A549 (cell line): ENCODE results near the gene ZFP36L1. TPM values are rescaled to one million over a fixed set of nuclear protein-coding genes. Genes with fewer than 3 reads are reported as not detected.

Source experiments
- ATAC-seq, 2 experiments: fragments of 200-7000 bp in 1 of 2; fragments of >200 bp in 1 of 2; cut with Nextera tagmentation in 1 of 2; cut with Tn5 transposase in 1 of 2; 3 replicates each; pipeline versions ENCODE4 v1.8.0 to v1.9.1; 2018 to 2020; ENCODE audit warnings: mild to moderate bottlenecking in 1 of 2, moderate library complexity in 1 of 2
- CTCF ChIA-PET: fragments of 300-600 bp; sonication (Branson Sonifier 250); formaldehyde crosslinking; extraction: SDS; loops from one replicate; lab custom pipeline; 2021; ENCODE audit warnings: antibody characterized with exemption, inconsistent platforms; lab: Yijun Ruan, JAX
- POLR2A ChIA-PET: fragments of 350-600 bp; formaldehyde crosslinking; extraction: SDS; loops from one replicate; lab custom pipeline; 2021; ENCODE audit warnings: antibody characterized with exemption, inconsistent platforms; lab: Yijun Ruan, JAX
- DNase-seq, 2 experiments: peaks; one replicate each; pipeline versions ENCODE4 v3.0.0 to v3.0.0-alpha.2; 2011 to 2016; ENCODE audit warnings: low read depth in 1 of 2, low spot score in 1 of 2
- FAIRE-seq: peaks from 2 replicates; lab custom pipeline; 2011; peaks lifted over from hg19 to GRCh38; lab: Jason Lieb, UNC
- H3K27ac ChIP-seq, 2 experiments: fragments of >200 bp; sonication (Bioruptor Twin); formaldehyde crosslinking; 3 replicates each; pipeline ENCODE4 v1.5.1; 2016 to 2017
- H3K4me1 ChIP-seq: fragments of >200 bp; sonication (Bioruptor Twin); formaldehyde crosslinking; 3 replicates; pipeline ENCODE4 v1.6.1; 2016
- H3K4me2 ChIP-seq: fragments of >200 bp; sonication (Bioruptor Twin); formaldehyde crosslinking; 3 replicates; pipeline ENCODE4 v1.6.1; 2016
- H3K4me3 ChIP-seq: fragments of >200 bp; sonication (Bioruptor Twin); formaldehyde crosslinking; 3 replicates; pipeline ENCODE4 v1.5.1; 2016
- H3K9me3 ChIP-seq: fragments of >200 bp; sonication (Bioruptor Twin); formaldehyde crosslinking; 3 replicates; pipeline ENCODE4 v1.6.1; 2016
- BHLHE40 ChIP-seq: IDR thresholded peaks from 2 replicates; pipeline ENCODE4 v1.6.1; 2012; ENCODE audit warnings: low read depth, low read length, inconsistent platforms
- CBX2 ChIP-seq: fragments of 200-600 bp; sonication (generic); IDR thresholded peaks from 2 replicates; pipeline ENCODE4 v1.6.1; 2016; ENCODE audit warnings: low read depth, mild to moderate bottlenecking, borderline replicate concordance
- CEBPB ChIP-seq, 2 experiments: fragments of >200 bp in 1 of 2; sonication (Bioruptor Twin) in 1 of 2; formaldehyde crosslinking in 1 of 2; IDR thresholded peaks; 2 replicates each; pipeline ENCODE4 v1.6.1; 2012 to 2016
- FOSL2 ChIP-seq, 2 experiments: fragments of 450-650 bp in 1 of 2; fragments of >200 bp in 1 of 2; sonication (Bioruptor Twin) in 1 of 2; formaldehyde crosslinking; IDR thresholded peaks; 2 replicates each; pipeline versions ENCODE4 v1.5.0 to v1.6.1; 2016 to 2020; ENCODE audit warnings: mild to moderate bottlenecking in 1 of 2, moderate library complexity in 1 of 2
- GATA3 ChIP-seq: IDR thresholded peaks from 2 replicates; pipeline ENCODE4 v1.6.1; 2012; ENCODE audit warnings: borderline replicate concordance
- HEYL ChIP-seq: fragments of 250-450 bp; sonication (Bioruptor Pico); IDR thresholded peaks from 2 replicates; pipeline ENCODE4 v1.8.0; 2021; ENCODE audit warnings: mild to moderate bottlenecking, moderate library complexity
- HOXA7 ChIP-seq: fragments of 250-450 bp; sonication (Bioruptor Pico); IDR thresholded peaks from 2 replicates; pipeline ENCODE4 v1.5.0; 2020; ENCODE audit warnings: mild to moderate bottlenecking, moderate library complexity
- HOXB5 ChIP-seq: fragments of 250-450 bp; sonication (Bioruptor Pico); IDR thresholded peaks from 2 replicates; pipeline ENCODE4 v1.5.0; 2020; ENCODE audit warnings: mild to moderate bottlenecking, moderate library complexity
- JUNB ChIP-seq: fragments of >200 bp; sonication (Bioruptor Twin); formaldehyde crosslinking; IDR thresholded peaks from 2 replicates; pipeline ENCODE4 v1.6.1; 2016
- MAZ ChIP-seq: fragments of 150-350 bp; IDR thresholded peaks from 2 replicates; pipeline ENCODE4 v1.6.1; 2014; ENCODE audit warnings: antibody characterized with exemption, low read depth, low read length, borderline replicate concordance
- NFE2L2 ChIP-seq: fragments of 150-350 bp; conservative IDR thresholded peaks from 2 replicates; pipeline ENCODE4 v1.6.1; 2014; ENCODE audit warnings: low read length
- RAD21 ChIP-seq, 2 experiments: fragments of >200 bp in 1 of 2; sonication (Bioruptor Twin) in 1 of 2; formaldehyde crosslinking in 1 of 2; IDR thresholded peaks in 1 of 2; conservative IDR thresholded peaks in 1 of 2; 2 replicates in 1 of 2; 3 replicates in 1 of 2; pipeline ENCODE4 v1.6.1; 2012 to 2018; ENCODE audit warnings: inconsistent platforms in 1 of 2
- RCOR1 ChIP-seq: fragments of 150-350 bp; IDR thresholded peaks from 2 replicates; pipeline ENCODE4 v1.6.1; 2014; ENCODE audit warnings: antibody characterized with exemption, low read length, low read depth
- ZNF302 ChIP-seq: fragments of 250-450 bp; sonication (Bioruptor Pico); IDR thresholded peaks from 2 replicates; pipeline ENCODE4 v1.9.0; 2021; ENCODE audit warnings: inconsistent platforms, mild to moderate bottlenecking, moderate library complexity
- WGBS: methylation state at CpG from one replicate; pipeline ENCODE4 v1.1.6; 2017; ENCODE audit errors: missing lambda C conversion rate; 5-methylcytosine and 5-hydroxymethylcytosine counted together
- polyA plus RNA-seq, 4 experiments: library from polyadenylated mRNA; depleted of rRNA in 3 of 4; stranded (reverse); fragments of >200 nt; fragmentation: RNase III in 1 of 4; extraction: RNeasy Plus Mini Kit Qiagen cat#74134 plus additional on column Dnase treatment in 1 of 4; gene quantifications; 2 replicates in 3 of 4; 3 replicates in 1 of 4; pipeline ENCODE4 v1.2.3, GENCODE V29; 2011 to 2017
- TF ChIP-seq, protein P1 (sequence below): fragments of 200-600 bp; sonication (generic); IDR thresholded peaks from 2 replicates; pipeline ENCODE4 v1.6.1; 2016; ENCODE audit warnings: antibody characterized with exemption, mild to moderate bottlenecking, moderate library complexity
- TF ChIP-seq, protein P2 (sequence below): IDR thresholded peaks from 2 replicates; pipeline ENCODE4 v1.6.1; 2012; ENCODE audit warnings: low read depth, borderline replicate concordance
- TF ChIP-seq, protein P3 (sequence below): fragments of >200 bp; sonication (Bioruptor Twin); formaldehyde crosslinking; IDR thresholded peaks from 3 replicates; pipeline ENCODE4 v1.5.1; 2016
- TF ChIP-seq, protein P4 (sequence below): fragments of 450-650 bp; IDR thresholded peaks from 2 replicates; pipeline ENCODE4 v1.6.1; 2014; ENCODE audit warnings: antibody characterized with exemption
- TF ChIP-seq, protein P5 (sequence below): IDR thresholded peaks from 2 replicates; pipeline ENCODE4 v1.6.1; 2012

ZFP36L1 gene
- polyA plus RNA-seq, 2 of the 4 experiments (the other 2 are of a cell fraction): 76.4 to 114 TPM

DNA sequence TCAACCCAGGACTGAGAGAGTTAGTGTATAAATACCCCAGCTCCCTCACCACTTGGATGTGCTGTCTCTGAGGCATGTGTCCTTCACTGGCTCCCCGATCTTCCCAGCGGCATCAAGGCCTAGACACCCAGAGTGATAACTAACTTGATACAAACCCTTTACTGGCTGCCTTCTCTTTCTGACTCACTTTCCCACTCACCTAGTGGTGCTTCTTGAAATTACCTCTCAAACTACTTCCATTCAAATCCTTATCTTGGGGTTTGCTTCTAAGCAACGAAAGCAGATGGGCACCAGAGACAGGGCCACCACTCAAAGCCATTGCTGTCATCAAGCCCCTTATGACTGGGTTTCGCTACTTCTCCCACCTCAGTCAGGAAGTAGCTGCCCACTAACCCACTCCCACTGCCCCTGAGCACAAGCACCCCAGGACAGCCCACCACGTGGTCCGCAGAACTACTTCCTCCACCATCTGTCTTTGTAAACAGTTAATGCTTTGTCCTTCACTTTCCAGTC lies 17.2 kb downstream of the ZFP36L1 start:
- no peak for DNase-seq
- Histone ChIP-seq H3K4me3 (no peak overlapping the region), H3K4me2 (no peak overlapping the region), H3K27ac (peak overlapping the region; percentile 38 to 94; a peak in 5 of 6 replicates), H3K9me3 (peaks cover 22% of the 10 kb centered on the region), H3K4me1 (peaks cover 30% of the 10 kb centered on the region)
- TF ChIP-seq ZNF302 (CRISPR knock-in tag): no peak
- no peak for TF ChIP-seq NFE2L2
- TF ChIP-seq, protein P1, sequence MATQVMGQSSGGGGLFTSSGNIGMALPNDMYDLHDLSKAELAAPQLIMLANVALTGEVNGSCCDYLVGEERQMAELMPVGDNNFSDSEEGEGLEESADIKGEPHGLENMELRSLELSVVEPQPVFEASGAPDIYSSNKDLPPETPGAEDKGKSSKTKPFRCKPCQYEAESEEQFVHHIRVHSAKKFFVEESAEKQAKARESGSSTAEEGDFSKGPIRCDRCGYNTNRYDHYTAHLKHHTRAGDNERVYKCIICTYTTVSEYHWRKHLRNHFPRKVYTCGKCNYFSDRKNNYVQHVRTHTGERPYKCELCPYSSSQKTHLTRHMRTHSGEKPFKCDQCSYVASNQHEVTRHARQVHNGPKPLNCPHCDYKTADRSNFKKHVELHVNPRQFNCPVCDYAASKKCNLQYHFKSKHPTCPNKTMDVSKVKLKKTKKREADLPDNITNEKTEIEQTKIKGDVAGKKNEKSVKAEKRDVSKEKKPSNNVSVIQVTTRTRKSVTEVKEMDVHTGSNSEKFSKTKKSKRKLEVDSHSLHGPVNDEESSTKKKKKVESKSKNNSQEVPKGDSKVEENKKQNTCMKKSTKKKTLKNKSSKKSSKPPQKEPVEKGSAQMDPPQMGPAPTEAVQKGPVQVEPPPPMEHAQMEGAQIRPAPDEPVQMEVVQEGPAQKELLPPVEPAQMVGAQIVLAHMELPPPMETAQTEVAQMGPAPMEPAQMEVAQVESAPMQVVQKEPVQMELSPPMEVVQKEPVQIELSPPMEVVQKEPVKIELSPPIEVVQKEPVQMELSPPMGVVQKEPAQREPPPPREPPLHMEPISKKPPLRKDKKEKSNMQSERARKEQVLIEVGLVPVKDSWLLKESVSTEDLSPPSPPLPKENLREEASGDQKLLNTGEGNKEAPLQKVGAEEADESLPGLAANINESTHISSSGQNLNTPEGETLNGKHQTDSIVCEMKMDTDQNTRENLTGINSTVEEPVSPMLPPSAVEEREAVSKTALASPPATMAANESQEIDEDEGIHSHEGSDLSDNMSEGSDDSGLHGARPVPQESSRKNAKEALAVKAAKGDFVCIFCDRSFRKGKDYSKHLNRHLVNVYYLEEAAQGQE: no peak
- TF ChIP-seq HEYL (CRISPR knock-in tag): no peak
- TF ChIP-seq CBX2: no peak
- TF ChIP-seq HOXA7 (CRISPR knock-in tag): no peak
- 98% methylated on average over 6 of the region's 6 CpGs for WGBS
- ChIA-PET CTCF (interaction anchor here (1.1 to 1.3 kb wide), 4 partner anchors 12 to 488 kb away, joined by 3 to 4 read pairs (median 3); no protein-coding TSS in a partner anchor), POLR2A (interaction anchor here (2.2 kb wide), 1 partner anchor 17 kb away, joined by 10 read pairs; the partner anchor contains the start of gene ZFP36L1)
- no peak for FAIRE-seq
- ATAC-seq: no peak

DNA sequence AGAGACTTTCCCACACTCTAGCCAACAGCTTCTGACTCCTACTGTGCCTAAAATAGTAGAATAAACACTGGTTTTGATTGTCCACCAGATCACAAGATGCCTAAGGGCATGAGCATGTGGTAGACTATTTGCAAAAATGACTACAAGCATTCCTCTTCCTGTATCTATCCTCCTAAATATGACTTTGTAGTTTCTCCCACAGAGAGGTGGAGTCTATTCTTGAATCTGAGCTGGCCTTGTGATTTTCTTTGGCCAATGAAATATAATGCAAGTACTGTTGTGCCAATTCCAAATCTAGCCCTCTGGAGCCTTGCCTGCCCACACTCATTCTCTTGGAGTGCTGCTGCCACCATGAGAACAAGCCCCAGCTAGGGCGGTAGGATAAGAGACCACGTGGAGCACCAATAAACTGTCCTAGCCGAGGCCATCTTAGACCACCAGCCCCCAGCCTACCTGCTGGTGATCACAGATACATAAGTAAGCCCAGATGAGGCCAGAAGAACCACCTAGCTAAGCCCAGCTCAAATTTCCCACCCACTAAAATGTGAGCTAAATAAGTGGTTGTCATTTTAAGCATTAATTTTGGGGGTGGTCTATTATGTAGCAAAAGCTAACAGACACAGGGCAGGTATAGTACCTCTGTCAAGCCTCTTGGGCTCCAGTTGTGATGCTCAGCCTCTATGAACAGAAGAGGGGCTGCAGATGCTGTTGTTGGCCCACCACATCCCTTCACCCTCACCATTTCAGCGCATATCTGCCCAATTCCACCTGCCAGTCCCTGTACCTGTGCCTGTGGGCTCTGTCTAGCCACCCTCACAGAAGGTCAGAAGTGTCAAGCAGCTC lies 17.9 kb downstream of the ZFP36L1 start:
- H3K4me2 ChIP-seq: 0 out of 3 replicates have a peak overlapping the region, but pooled peaks have one; percentile 3
- H3K9me3 ChIP-seq: peaks cover 22% of the 10 kb centered on the region
- H3K4me1 ChIP-seq: peaks cover 23% of the 10 kb centered on the region
- POLR2A ChIA-PET: interaction anchor here (2.2 kb wide), 1 partner anchor 18 kb away, joined by 10 read pairs; the partner anchor contains the start of gene ZFP36L1
- H3K4me3 ChIP-seq: no peak overlapping the region
- DNase-seq: peak in 1 of 2 experiments; percentile 81
- TF ChIP-seq CEBPB (IDR thresholded peaks at IDR 0.05) (no peak), GATA3 (no peak; the same call in 1 of the 2 replicates), HOXB5 (CRISPR knock-in tag) (no peak), BHLHE40 (no peak), RCOR1 (no peak), FOSL2 (IDR thresholded peaks at IDR 0.05) (no peak), FOSL2 (CRISPR knock-in tag; IDR thresholded peaks at IDR 0.05) (peak; percentile 34; the same call in 1 of the 2 replicates), JUNB (0 out of 2 replicates have a peak, but pooled peaks have one; percentile 23), RAD21 (conservative IDR thresholded peaks at IDR 0.05 in 1 of 2, IDR thresholded peaks at IDR 0.05 in 1 of 2) (0 out of 5 replicates have a peak, but pooled peaks of 1 of the 2 experiments have one; percentile 8), MAZ (no peak)
- TF ChIP-seq, protein P2, sequence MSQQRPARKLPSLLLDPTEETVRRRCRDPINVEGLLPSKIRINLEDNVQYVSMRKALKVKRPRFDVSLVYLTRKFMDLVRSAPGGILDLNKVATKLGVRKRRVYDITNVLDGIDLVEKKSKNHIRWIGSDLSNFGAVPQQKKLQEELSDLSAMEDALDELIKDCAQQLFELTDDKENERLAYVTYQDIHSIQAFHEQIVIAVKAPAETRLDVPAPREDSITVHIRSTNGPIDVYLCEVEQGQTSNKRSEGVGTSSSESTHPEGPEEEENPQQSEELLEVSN: no peak
- TF ChIP-seq, protein P3, sequence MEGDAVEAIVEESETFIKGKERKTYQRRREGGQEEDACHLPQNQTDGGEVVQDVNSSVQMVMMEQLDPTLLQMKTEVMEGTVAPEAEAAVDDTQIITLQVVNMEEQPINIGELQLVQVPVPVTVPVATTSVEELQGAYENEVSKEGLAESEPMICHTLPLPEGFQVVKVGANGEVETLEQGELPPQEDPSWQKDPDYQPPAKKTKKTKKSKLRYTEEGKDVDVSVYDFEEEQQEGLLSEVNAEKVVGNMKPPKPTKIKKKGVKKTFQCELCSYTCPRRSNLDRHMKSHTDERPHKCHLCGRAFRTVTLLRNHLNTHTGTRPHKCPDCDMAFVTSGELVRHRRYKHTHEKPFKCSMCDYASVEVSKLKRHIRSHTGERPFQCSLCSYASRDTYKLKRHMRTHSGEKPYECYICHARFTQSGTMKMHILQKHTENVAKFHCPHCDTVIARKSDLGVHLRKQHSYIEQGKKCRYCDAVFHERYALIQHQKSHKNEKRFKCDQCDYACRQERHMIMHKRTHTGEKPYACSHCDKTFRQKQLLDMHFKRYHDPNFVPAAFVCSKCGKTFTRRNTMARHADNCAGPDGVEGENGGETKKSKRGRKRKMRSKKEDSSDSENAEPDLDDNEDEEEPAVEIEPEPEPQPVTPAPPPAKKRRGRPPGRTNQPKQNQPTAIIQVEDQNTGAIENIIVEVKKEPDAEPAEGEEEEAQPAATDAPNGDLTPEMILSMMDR: no peak
- TF ChIP-seq, protein P4, sequence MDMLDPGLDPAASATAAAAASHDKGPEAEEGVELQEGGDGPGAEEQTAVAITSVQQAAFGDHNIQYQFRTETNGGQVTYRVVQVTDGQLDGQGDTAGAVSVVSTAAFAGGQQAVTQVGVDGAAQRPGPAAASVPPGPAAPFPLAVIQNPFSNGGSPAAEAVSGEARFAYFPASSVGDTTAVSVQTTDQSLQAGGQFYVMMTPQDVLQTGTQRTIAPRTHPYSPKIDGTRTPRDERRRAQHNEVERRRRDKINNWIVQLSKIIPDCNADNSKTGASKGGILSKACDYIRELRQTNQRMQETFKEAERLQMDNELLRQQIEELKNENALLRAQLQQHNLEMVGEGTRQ: no peak
- TF ChIP-seq, protein P5, sequence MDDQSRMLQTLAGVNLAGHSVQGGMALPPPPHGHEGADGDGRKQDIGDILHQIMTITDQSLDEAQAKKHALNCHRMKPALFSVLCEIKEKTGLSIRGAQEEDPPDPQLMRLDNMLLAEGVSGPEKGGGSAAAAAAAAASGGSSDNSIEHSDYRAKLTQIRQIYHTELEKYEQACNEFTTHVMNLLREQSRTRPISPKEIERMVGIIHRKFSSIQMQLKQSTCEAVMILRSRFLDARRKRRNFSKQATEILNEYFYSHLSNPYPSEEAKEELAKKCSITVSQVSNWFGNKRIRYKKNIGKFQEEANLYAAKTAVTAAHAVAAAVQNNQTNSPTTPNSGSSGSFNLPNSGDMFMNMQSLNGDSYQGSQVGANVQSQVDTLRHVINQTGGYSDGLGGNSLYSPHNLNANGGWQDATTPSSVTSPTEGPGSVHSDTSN: no peak
- CTCF ChIA-PET: interaction anchor here (1.1 to 1.3 kb wide), 5 partner anchors 12 to 488 kb away, joined by 3 to 4 read pairs (median 3); no protein-coding TSS in a partner anchor
- ATAC-seq: peak; percentile 36 to 66; a peak in 5 of 6 replicates
- 95% methylated on average over 4 of the region's 4 CpGs for WGBS
- H3K27ac ChIP-seq: peak overlapping the region; percentile 13 to 94
- FAIRE-seq: no peak
